ENCODE results near the gene LRRC58.

DNA sequence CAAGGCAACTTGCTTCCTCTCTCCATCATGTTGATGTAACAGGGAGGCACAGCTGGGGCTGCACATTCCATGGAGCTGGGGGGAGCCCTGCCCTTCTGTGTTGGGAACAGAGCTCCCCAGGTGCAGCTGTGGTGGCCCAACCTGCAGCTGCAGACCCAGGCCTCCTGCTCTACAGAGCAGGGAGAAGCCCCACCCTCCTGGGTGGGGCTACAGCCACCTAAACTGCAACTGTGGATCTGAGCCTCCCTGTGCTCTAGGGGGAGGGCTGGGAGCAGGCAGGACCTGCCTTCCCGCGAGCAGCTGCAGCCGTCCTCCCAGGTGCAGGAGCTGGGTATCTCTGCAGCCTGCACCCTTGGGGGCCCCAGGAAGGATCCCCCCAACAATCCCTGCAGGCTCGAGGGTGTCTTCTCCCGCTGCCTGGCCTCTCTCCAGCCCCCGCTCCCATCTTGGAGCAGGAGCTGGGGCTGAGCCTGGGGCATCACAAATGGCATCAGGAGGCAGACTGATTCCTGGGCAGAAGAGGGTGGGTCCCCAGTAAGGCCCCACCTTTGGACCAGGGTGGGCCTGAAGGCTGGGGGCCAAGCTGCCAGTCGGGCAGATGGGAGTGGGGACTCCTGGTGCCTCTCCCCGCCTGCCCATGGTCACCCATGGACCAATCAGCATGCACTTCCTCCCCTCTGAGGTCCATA, 7.4 kb downstream of the LRRC58 start:
- TF ChIP-seq POLR2A (IDR thresholded peaks at IDR 0.05; ENCODE audit: low read length) (no peak), EP300 (IDR thresholded peaks at IDR 0.05) (no peak), RAD21 (conservative IDR thresholded peaks at IDR 0.05 in 1 of 2, IDR thresholded peaks at IDR 0.05 in 1 of 2) (no peak), GATA3 (IDR thresholded peaks at IDR 0.05; ENCODE audit: borderline replicate concordance) (no peak), CEBPB (IDR thresholded peaks at IDR 0.05) (no peak), NFE2L2 (conservative IDR thresholded peaks at IDR 0.05; ENCODE audit: low read length) (no peak)
- TF ChIP-seq, protein P1, sequence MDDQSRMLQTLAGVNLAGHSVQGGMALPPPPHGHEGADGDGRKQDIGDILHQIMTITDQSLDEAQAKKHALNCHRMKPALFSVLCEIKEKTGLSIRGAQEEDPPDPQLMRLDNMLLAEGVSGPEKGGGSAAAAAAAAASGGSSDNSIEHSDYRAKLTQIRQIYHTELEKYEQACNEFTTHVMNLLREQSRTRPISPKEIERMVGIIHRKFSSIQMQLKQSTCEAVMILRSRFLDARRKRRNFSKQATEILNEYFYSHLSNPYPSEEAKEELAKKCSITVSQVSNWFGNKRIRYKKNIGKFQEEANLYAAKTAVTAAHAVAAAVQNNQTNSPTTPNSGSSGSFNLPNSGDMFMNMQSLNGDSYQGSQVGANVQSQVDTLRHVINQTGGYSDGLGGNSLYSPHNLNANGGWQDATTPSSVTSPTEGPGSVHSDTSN (IDR thresholded peaks at IDR 0.05), result no peak
- TF ChIP-seq, protein P2, sequence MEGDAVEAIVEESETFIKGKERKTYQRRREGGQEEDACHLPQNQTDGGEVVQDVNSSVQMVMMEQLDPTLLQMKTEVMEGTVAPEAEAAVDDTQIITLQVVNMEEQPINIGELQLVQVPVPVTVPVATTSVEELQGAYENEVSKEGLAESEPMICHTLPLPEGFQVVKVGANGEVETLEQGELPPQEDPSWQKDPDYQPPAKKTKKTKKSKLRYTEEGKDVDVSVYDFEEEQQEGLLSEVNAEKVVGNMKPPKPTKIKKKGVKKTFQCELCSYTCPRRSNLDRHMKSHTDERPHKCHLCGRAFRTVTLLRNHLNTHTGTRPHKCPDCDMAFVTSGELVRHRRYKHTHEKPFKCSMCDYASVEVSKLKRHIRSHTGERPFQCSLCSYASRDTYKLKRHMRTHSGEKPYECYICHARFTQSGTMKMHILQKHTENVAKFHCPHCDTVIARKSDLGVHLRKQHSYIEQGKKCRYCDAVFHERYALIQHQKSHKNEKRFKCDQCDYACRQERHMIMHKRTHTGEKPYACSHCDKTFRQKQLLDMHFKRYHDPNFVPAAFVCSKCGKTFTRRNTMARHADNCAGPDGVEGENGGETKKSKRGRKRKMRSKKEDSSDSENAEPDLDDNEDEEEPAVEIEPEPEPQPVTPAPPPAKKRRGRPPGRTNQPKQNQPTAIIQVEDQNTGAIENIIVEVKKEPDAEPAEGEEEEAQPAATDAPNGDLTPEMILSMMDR (IDR thresholded peaks at IDR 0.05), result no peak
- TF ChIP-seq, protein P3, sequence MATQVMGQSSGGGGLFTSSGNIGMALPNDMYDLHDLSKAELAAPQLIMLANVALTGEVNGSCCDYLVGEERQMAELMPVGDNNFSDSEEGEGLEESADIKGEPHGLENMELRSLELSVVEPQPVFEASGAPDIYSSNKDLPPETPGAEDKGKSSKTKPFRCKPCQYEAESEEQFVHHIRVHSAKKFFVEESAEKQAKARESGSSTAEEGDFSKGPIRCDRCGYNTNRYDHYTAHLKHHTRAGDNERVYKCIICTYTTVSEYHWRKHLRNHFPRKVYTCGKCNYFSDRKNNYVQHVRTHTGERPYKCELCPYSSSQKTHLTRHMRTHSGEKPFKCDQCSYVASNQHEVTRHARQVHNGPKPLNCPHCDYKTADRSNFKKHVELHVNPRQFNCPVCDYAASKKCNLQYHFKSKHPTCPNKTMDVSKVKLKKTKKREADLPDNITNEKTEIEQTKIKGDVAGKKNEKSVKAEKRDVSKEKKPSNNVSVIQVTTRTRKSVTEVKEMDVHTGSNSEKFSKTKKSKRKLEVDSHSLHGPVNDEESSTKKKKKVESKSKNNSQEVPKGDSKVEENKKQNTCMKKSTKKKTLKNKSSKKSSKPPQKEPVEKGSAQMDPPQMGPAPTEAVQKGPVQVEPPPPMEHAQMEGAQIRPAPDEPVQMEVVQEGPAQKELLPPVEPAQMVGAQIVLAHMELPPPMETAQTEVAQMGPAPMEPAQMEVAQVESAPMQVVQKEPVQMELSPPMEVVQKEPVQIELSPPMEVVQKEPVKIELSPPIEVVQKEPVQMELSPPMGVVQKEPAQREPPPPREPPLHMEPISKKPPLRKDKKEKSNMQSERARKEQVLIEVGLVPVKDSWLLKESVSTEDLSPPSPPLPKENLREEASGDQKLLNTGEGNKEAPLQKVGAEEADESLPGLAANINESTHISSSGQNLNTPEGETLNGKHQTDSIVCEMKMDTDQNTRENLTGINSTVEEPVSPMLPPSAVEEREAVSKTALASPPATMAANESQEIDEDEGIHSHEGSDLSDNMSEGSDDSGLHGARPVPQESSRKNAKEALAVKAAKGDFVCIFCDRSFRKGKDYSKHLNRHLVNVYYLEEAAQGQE (IDR thresholded peaks at IDR 0.05), result no peak

Data from A549 (cell line).